Skeletal muscle cell (primary cell): ENCODE results near the gene SLC25A1.
"Not testable (repeated sequence)": the region's sequence is repeated elsewhere in the genome, so short reads cannot be mapped to it uniquely, and the experiment has no call there.

ENCODE experiments used
- DNase-seq: peaks from one replicate; pipeline ENCODE4 v3.0.0-alpha.2; 2010; ENCODE audit warnings: low read depth
- H3K4me3 ChIP-seq: 2 replicates; pipeline ENCODE4 v1.5.1; 2011; ENCODE audit warnings: low read depth, mild to moderate bottlenecking, control low read depth, low read length, moderate library complexity

SLC25A1 gene

GRCh38 chr22:19207884-19208283, 29.3 kb upstream of the SLC25A1 start:
- DNase-seq: no peak
- H3K4me3 ChIP-seq: no peak overlapping the region

GRCh38 chr22:19207401-19207808, 28.9 kb upstream of the SLC25A1 start:
- no peak overlapping the region for H3K4me3 ChIP-seq
- no peak for DNase-seq

- H3K4me3 ChIP-seq: no peak overlapping the region
- no peak for DNase-seq
Measured at GRCh38 chr22:19206287-19206686, 27.8 kb upstream of the SLC25A1 start.

- DNase-seq: no peak
- H3K4me3 ChIP-seq: no peak overlapping the region
Measured at GRCh38 chr22:19204640-19205039, 26.1 kb upstream of the SLC25A1 start.

- H3K4me3 ChIP-seq: no peak overlapping the region
- no peak for DNase-seq
Measured at GRCh38 chr22:19203834-19204233, 25.3 kb upstream of the SLC25A1 start.

- not testable (repeated sequence) for H3K4me3 ChIP-seq, DNase-seq
Measured at GRCh38 chr22:19202799-19203186, 24.3 kb upstream of the SLC25A1 start.

GRCh38 chr22:19201869-19202798, 23.6 kb upstream of the SLC25A1 start:
- no peak overlapping the region for H3K4me3 ChIP-seq
- DNase-seq: no peak

GRCh38 chr22:19201130-19201868, 22.8 kb upstream of the SLC25A1 start:
- DNase-seq: no peak
- no peak overlapping the region for H3K4me3 ChIP-seq

- no peak for DNase-seq
- H3K4me3 ChIP-seq: no peak overlapping the region
Measured at GRCh38 chr22:19199479-19199878, 20.9 kb upstream of the SLC25A1 start.

GRCh38 chr22:19197997-19198865, 19.7 kb upstream of the SLC25A1 start:
- no peak for DNase-seq
- no peak overlapping the region for H3K4me3 ChIP-seq

GRCh38 chr22:19196841-19197612, 18.5 kb upstream of the SLC25A1 start:
- DNase-seq: no peak
- no peak overlapping the region for H3K4me3 ChIP-seq

- H3K4me3 ChIP-seq: no peak overlapping the region
- DNase-seq: no peak
Measured at GRCh38 chr22:19195796-19196731, 17.5 kb upstream of the SLC25A1 start.

GRCh38 chr22:19194766-19195536, 16.4 kb upstream of the SLC25A1 start:
- no peak for DNase-seq
- H3K4me3 ChIP-seq: no peak overlapping the region

- no peak for DNase-seq
- H3K4me3 ChIP-seq: no peak overlapping the region
Measured at GRCh38 chr22:19193879-19194278, 15.3 kb upstream of the SLC25A1 start.

- DNase-seq: no peak
- H3K4me3 ChIP-seq: no peak overlapping the region
Measured at GRCh38 chr22:19187716-19188563, 9.4 kb upstream of the SLC25A1 start.

GRCh38 chr22:19184276-19184997, 5.9 kb upstream of the SLC25A1 start:
- no peak overlapping the region for H3K4me3 ChIP-seq
- no peak for DNase-seq
